Nephron (organoid): ENCODE data around the gene ANXA5.

ENCODE experiments used
- H3K27ac Mint-ChIP-seq, 3 experiments: 2 replicates each; pipeline ENCODE4 v1.8.0; 2020; ENCODE audit warnings: mixed read lengths in 3 of 3, mild to moderate bottlenecking in 2 of 3, moderate library complexity in 1 of 3
- H3K27me3 Mint-ChIP-seq: 2 replicates; pipeline ENCODE4 v1.8.0; 2021; ENCODE audit warnings: low read depth, mild to moderate bottlenecking, moderate library complexity, mixed read lengths
- H3K36me3 Mint-ChIP-seq: 2 replicates; pipeline ENCODE4 v1.8.0; 2020; ENCODE audit warnings: low read depth, mixed read lengths
- H3K4me1 Mint-ChIP-seq: 2 replicates; pipeline ENCODE4 v1.8.0; 2020; ENCODE audit warnings: mixed read lengths
- H3K4me3 Mint-ChIP-seq, 3 experiments: 2 replicates each; pipeline ENCODE4 v1.8.0; 2020; ENCODE audit warnings: mild to moderate bottlenecking in 3 of 3, mixed read lengths in 3 of 3, moderate library complexity in 2 of 3
- H3K9me3 Mint-ChIP-seq: 2 replicates; pipeline ENCODE4 v1.8.0; 2020; ENCODE audit warnings: mixed read lengths
- CTCF ChIP-seq, 3 experiments: fragments of 200-600 bp; sonication (generic); IDR thresholded peaks; one replicate each; pipeline ENCODE4 v1.5.0; 2021; ENCODE audit warnings: antibody characterized with exemption in 3 of 3; ENCODE audit not compliant: unreplicated experiment in 3 of 3

ANXA5 gene

GRCh38 chr4:121676345-121677075, 20.3 kb downstream of the ANXA5 start:
- Mint-ChIP-seq H3K4me3 (no peak overlapping the region), H3K4me1 (peaks cover 12% of the 10 kb centered on the region)

GRCh38 chr4:121675715-121676114, 21.1 kb downstream of the ANXA5 start:
- Mint-ChIP-seq H3K4me1 (peaks cover 12% of the 10 kb centered on the region), H3K27me3 (no peaks in the 10 kb centered on the region), H3K4me3 (no peak overlapping the region), H3K9me3 (no peaks in the 10 kb centered on the region), H3K36me3 (peaks cover 53% of the 10 kb centered on the region), H3K27ac (no peak overlapping the region)
- no peak for TF ChIP-seq CTCF (IDR thresholded peaks at IDR 0.05; ENCODE audit: unreplicated experiment in 3 of 3)

More at GRCh38 chr4:121676345-121677075, 20.3 kb downstream of the ANXA5 start:
- no peak overlapping the region for H3K27ac Mint-ChIP-seq
- H3K9me3 Mint-ChIP-seq: no peaks in the 10 kb centered on the region
- TF ChIP-seq CTCF (IDR thresholded peaks at IDR 0.05; ENCODE audit: unreplicated experiment in 3 of 3): no peak
- H3K36me3 Mint-ChIP-seq: peaks cover 53% of the 10 kb centered on the region
- H3K27me3 Mint-ChIP-seq: no peaks in the 10 kb centered on the region

- Mint-ChIP-seq H3K4me3 (no peak overlapping the region), H3K4me1 (peaks cover 12% of the 10 kb centered on the region), H3K27ac (no peak overlapping the region), H3K9me3 (no peaks in the 10 kb centered on the region), H3K27me3 (no peaks in the 10 kb centered on the region), H3K36me3 (peaks cover 53% of the 10 kb centered on the region)
- TF ChIP-seq CTCF (IDR thresholded peaks at IDR 0.05; ENCODE audit: unreplicated experiment in 3 of 3): no peak
Observed at GRCh38 chr4:121674696-121675095, 22.1 kb downstream of the ANXA5 start.

GRCh38 chr4:121674191-121674590, 22.6 kb downstream of the ANXA5 start:
- Mint-ChIP-seq H3K27me3 (no peaks in the 10 kb centered on the region), H3K4me3 (no peak overlapping the region), H3K4me1 (peaks cover 8% of the 10 kb centered on the region), H3K36me3 (peaks cover 54% of the 10 kb centered on the region), H3K9me3 (no peaks in the 10 kb centered on the region), H3K27ac (no peak overlapping the region)
- TF ChIP-seq CTCF (IDR thresholded peaks at IDR 0.05; ENCODE audit: unreplicated experiment in 3 of 3): no peak

- no peaks in the 10 kb centered on the region for H3K4me1 Mint-ChIP-seq
- no peaks in the 10 kb centered on the region for H3K27me3 Mint-ChIP-seq
- no peak for TF ChIP-seq CTCF (IDR thresholded peaks at IDR 0.05; ENCODE audit: unreplicated experiment in 3 of 3)
- peaks cover 54% of the 10 kb centered on the region for H3K36me3 Mint-ChIP-seq
- H3K9me3 Mint-ChIP-seq: no peaks in the 10 kb centered on the region
- H3K4me3 Mint-ChIP-seq: no peak overlapping the region
- H3K27ac Mint-ChIP-seq: no peak overlapping the region
Observed at GRCh38 chr4:121669163-121669550, 27.6 kb downstream of the ANXA5 start.
